Neural cell (in vitro differentiated cells): ENCODE results near the gene LRGUK. TPM values are rescaled to one million over a fixed set of nuclear protein-coding genes. Genes with fewer than 3 reads are reported as not detected.

Experiments
- H2AFZ ChIP-seq: fragments of 200-600, 300-800 bp; sonication (generic), shearing (Covaris generic); 2 replicates; pipeline ENCODE4 v1.6.0; 2014; ENCODE audit warnings: low read depth, mild to moderate bottlenecking, antibody characterized with exemption, low read length, moderate library complexity
- H3F3A ChIP-seq: fragments of 200-600 bp; shearing (Covaris generic); 2 replicates; pipeline ENCODE4 v1.6.1; 2016; ENCODE audit warnings: mild to moderate bottlenecking, moderate library complexity, mixed read lengths, antibody characterized with exemption, low read length; ENCODE audit not compliant: insufficient read depth, poor library complexity, severe bottlenecking
- H3K27ac ChIP-seq: fragments of 200-600, 300-800 bp; sonication (generic), shearing (Covaris generic); 2 replicates; pipeline ENCODE4 v1.5.1; 2014; ENCODE audit warnings: mild to moderate bottlenecking, low read length, moderate library complexity
- H3K27me3 ChIP-seq: fragments of 300-800, 200-600 bp; sonication (generic), shearing (Covaris generic); 2 replicates; pipeline ENCODE4 v1.6.0; 2014; ENCODE audit warnings: mild to moderate bottlenecking, low read depth, low read length, moderate library complexity; ENCODE audit not compliant: insufficient read depth
- H3K36me3 ChIP-seq: fragments of 300-800, 200-600 bp; sonication (generic), shearing (Covaris generic); 2 replicates; pipeline ENCODE4 v1.5.1; 2014; ENCODE audit warnings: mild to moderate bottlenecking, antibody characterized with exemption, low read length, moderate library complexity; ENCODE audit not compliant: insufficient read depth
- H3K4me2 ChIP-seq: fragments of 300-800, 200-600 bp; sonication (generic), shearing (Covaris generic); 2 replicates; pipeline ENCODE4 v1.6.0; 2014; ENCODE audit warnings: mild to moderate bottlenecking, low read length
- H3K4me3 ChIP-seq: fragments of 300-800, 200-600 bp; sonication (generic), shearing (Covaris generic); 2 replicates; pipeline ENCODE4 v1.5.1; 2014; ENCODE audit warnings: mild to moderate bottlenecking, low read length, moderate library complexity
- H3K79me2 ChIP-seq: fragments of 200-600 bp; shearing (Covaris generic); replicated peaks from 2 replicates; pipeline ENCODE4 v1.6.0; 2014; ENCODE audit warnings: mild to moderate bottlenecking, low read length, moderate library complexity; ENCODE audit not compliant: insufficient read depth
- H3K9ac ChIP-seq: fragments of 300-800, 200-600 bp; sonication (generic), shearing (Covaris generic); 2 replicates; pipeline ENCODE4 v1.6.1; 2016; ENCODE audit warnings: mild to moderate bottlenecking, low read length, mixed read lengths
- H3K9me2 ChIP-seq: fragments of 200-600 bp; shearing (Covaris generic); 2 replicates; pipeline ENCODE4 v1.6.1; 2016; ENCODE audit warnings: mild to moderate bottlenecking, low read length, mixed read lengths; ENCODE audit not compliant: insufficient read depth
- H3K9me3 ChIP-seq: fragments of 200-600, 300-800 bp; sonication (generic), shearing (Covaris generic); 2 replicates; pipeline ENCODE4 v1.6.1; 2016; ENCODE audit warnings: mild to moderate bottlenecking, mixed run types, low read length, moderate library complexity, mixed read lengths
- H4K20me1 ChIP-seq: fragments of 200-600 bp; shearing (Covaris generic); 2 replicates; pipeline ENCODE4 v1.6.1; 2016; ENCODE audit warnings: mild to moderate bottlenecking, mixed run types; ENCODE audit not compliant: insufficient read depth
- CTCF ChIP-seq: fragments of 450-650 bp; IDR thresholded peaks from 2 replicates; pipeline ENCODE4 v1.5.1; 2014; ENCODE audit warnings: antibody characterized with exemption, mild to moderate bottlenecking, moderate library complexity; ENCODE audit not compliant: poor library complexity, severe bottlenecking
- EP300 ChIP-seq: fragments of 450-650 bp; conservative IDR thresholded peaks from 2 replicates; pipeline ENCODE4 v1.6.1; 2014; ENCODE audit warnings: antibody characterized with exemption, mild to moderate bottlenecking, moderate library complexity; ENCODE audit not compliant: poor library complexity, severe bottlenecking
- EZH2 ChIP-seq: fragments of 200-600, 300-800 bp; shearing (Covaris generic), sonication (generic); IDR thresholded peaks from 2 replicates; pipeline ENCODE4 v1.6.1; 2014; ENCODE audit warnings: antibody characterized with exemption, low read length, borderline replicate concordance, mild to moderate bottlenecking; ENCODE audit not compliant: insufficient read depth, poor library complexity, severe bottlenecking
- MXI1 ChIP-seq: fragments of 450-650 bp; conservative IDR thresholded peaks from 2 replicates; pipeline ENCODE4 v1.6.1; 2014; ENCODE audit warnings: antibody characterized with exemption, mild to moderate bottlenecking; ENCODE audit not compliant: poor library complexity, severe bottlenecking
- POLR2AphosphoS5 ChIP-seq: IDR thresholded peaks from 2 replicates; pipeline ENCODE4 v1.6.1; 2012
- RAD21 ChIP-seq: fragments of 450-650 bp; conservative IDR thresholded peaks from 2 replicates; pipeline ENCODE4 v1.6.1; 2014; ENCODE audit warnings: antibody characterized with exemption, mild to moderate bottlenecking, moderate library complexity
- REST ChIP-seq: IDR thresholded peaks from 2 replicates; pipeline ENCODE4 v1.6.1; 2012; ENCODE audit warnings: borderline replicate concordance
- SMC3 ChIP-seq: fragments of 450-650 bp; conservative IDR thresholded peaks from 2 replicates; pipeline ENCODE4 v1.6.1; 2014; ENCODE audit warnings: antibody characterized with exemption, mild to moderate bottlenecking, moderate library complexity; ENCODE audit not compliant: poor library complexity
- TAF1 ChIP-seq: IDR thresholded peaks from 2 replicates; pipeline ENCODE4 v1.6.1; 2012; ENCODE audit warnings: low read depth
- polyA plus RNA-seq: library from polyadenylated mRNA; depleted of rRNA; stranded (reverse); fragments of >200 nt; gene quantifications from 2 replicates; pipeline ENCODE4 v1.2.3, GENCODE V29; 2014

The LRGUK gene
- polyA plus RNA-seq, 1 donor from 2014 or later = 4.9 TPM

DNA sequence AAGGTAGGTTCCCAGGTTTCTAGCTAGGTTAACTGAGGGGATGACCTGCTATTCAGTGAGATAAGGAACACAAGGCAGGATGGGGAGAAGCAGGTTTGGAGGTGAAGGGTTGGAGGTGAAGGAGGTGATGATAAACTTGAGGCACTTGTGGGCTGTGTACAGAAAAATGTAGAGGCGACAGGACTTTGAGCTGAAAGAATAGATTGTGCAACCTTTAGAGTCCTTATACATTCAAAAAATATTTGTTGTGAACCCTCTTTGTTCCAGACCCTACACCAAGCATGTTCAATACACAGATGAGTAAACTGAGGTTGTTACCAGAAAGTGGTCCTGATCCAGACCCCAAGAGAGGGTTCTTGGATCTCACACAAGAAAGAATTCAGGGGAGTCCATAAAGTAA, 45.4 kb upstream of the LRGUK start:
- no peaks in the 10 kb centered on the region for H3F3A ChIP-seq
- TF ChIP-seq CTCF (no peak), EZH2 (no peak), MXI1 (no peak), RAD21 (no peak), EP300 (no peak), REST (no peak)
- no peak overlapping the region for H3K4me3 ChIP-seq
- no peaks in the 10 kb centered on the region for H3K36me3 ChIP-seq
- no peaks in the 10 kb centered on the region for H3K9me2 ChIP-seq
- no peaks in the 10 kb centered on the region for H3K79me2 ChIP-seq
- no peak overlapping the region for H3K4me2 ChIP-seq
- H3K9me3 ChIP-seq = peaks cover 3% of the 10 kb centered on the region
- no peaks in the 10 kb centered on the region for H4K20me1 ChIP-seq
- H2AFZ ChIP-seq = no peak overlapping the region
- no peak overlapping the region for H3K27ac ChIP-seq
- H3K9ac ChIP-seq = no peak overlapping the region
- no peaks in the 10 kb centered on the region for H3K27me3 ChIP-seq

DNA sequence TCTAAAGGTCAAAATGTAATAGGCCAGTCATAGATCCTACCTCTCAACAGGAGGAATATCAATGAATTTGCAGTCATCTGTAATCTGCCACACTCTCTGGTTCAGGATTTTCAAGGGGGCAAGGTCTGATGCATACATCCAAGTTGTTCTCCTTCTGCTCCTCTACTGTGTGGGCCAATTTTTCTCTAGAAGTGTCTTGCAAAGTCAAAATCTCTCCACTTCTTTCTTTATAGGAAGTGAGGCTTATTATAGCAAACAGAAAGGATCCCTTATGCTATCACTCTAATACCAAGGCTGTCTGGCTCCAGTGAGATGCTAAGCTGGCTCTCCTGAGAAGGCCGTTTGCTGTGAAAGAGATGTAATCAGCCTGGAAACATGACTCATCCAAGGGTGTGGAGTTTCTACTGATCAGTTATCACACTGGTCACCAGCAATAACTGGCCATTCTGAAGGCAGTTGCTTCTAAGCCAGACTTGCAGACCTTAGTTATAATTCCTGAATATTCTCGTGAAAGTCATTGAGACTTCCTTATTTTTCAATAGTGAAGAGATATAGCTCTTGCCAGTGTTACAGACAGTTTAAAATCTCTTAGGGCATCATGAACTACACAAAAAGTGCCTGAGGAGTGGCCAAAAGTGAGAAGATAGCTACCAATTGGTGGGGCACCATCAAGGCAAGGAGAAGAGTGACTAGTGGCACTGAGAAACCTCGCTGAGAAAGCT, 43.2 kb upstream of the LRGUK start:
- TF ChIP-seq SMC3 (no peak), RAD21 (no peak), EZH2 (no peak), MXI1 (no peak), REST (no peak), POLR2AphosphoS5 (no peak), TAF1 (no peak), CTCF (no peak), EP300 (no peak)
- Histone ChIP-seq H3K9me2 (no peaks in the 10 kb centered on the region), H3K79me2 (no peaks in the 10 kb centered on the region), H3K27me3 (no peaks in the 10 kb centered on the region), H4K20me1 (no peaks in the 10 kb centered on the region), H3K9me3 (peaks cover 3% of the 10 kb centered on the region), H3K4me2 (no peak overlapping the region), H3K36me3 (no peaks in the 10 kb centered on the region), H3K9ac (no peak overlapping the region), H2AFZ (no peak overlapping the region), H3F3A (no peaks in the 10 kb centered on the region), H3K27ac (no peak overlapping the region), H3K4me3 (no peak overlapping the region)
